B cell (primary cell): ENCODE measurements around the gene ZNF382. TPM values are rescaled to one million over a fixed set of nuclear protein-coding genes. Genes with fewer than 3 reads are reported as not detected.

ENCODE experiments used
- ATAC-seq: fragments of 200-7000 bp; cut with Tn5 transposase; one replicate; pipeline ENCODE4 v1.10.0; 2021; ENCODE audit warnings: low read depth, mild to moderate bottlenecking, moderate number of reproducible peaks, moderate library complexity
- CTCF ChIA-PET: fragments of 350-600 bp; sonication (Branson Sonifier 250); formaldehyde crosslinking; loops from one replicate; lab custom pipeline; 2021; ENCODE audit warnings: antibody characterized with exemption, inconsistent platforms; lab: Charles Lee
- POLR2A ChIA-PET: fragments of 350-600 bp; sonication (Branson Sonifier 250); formaldehyde crosslinking; loops from one replicate; lab custom pipeline; 2021; ENCODE audit warnings: antibody characterized with exemption; lab: Charles Lee
- DNase-seq: peaks from one replicate; pipeline ENCODE4 v3.0.0; 2013
- H2AFZ ChIP-seq: 2 replicates; pipeline ENCODE4 v1.6.1; 2012; ENCODE audit warnings: mild to moderate bottlenecking, low read depth, low read length; ENCODE audit not compliant: insufficient read depth, poor library complexity, severe bottlenecking
- H3K27ac ChIP-seq, 2 donors: 1 replicate in 1 of 2; 2 replicates in 1 of 2; pipeline ENCODE4 v1.5.1; 2012 to 2013; ENCODE audit warnings: low read length in 2 of 2, mild to moderate bottlenecking in 2 of 2, moderate library complexity in 1 of 2
- H3K27me3 ChIP-seq, 4 experiments: fragments of 200-600 bp in 1 of 4; sonication (generic) in 1 of 4; replicated peaks in 1 of 4; 1 replicate in 2 of 4; 2 replicates in 2 of 4; pipeline versions ENCODE4 v1.6.1 to v1.7.0; 2013 to 2016; ENCODE audit warnings: low read length in 3 of 4, mild to moderate bottlenecking in 2 of 4, mixed read lengths in 1 of 4, moderate library complexity in 1 of 4; ENCODE audit not compliant: insufficient read depth in 4 of 4, control insufficient read depth in 3 of 4; ENCODE audit errors: control extremely low read depth in 1 of 4
- H3K36me3 ChIP-seq, 2 experiments: replicated peaks in 1 of 2; 1 replicate in 1 of 2; 2 replicates in 1 of 2; pipeline versions ENCODE4 v1.6.1 to v1.7.1; 2013; ENCODE audit warnings: low read length in 1 of 2; ENCODE audit not compliant: insufficient read depth in 2 of 2, control insufficient read depth in 1 of 2; ENCODE audit errors: control extremely low read depth in 1 of 2, extremely low read depth in 1 of 2
- H3K4me1 ChIP-seq, 2 donors: fragments of 200-600 bp in 1 of 2; sonication (generic) in 1 of 2; 1 replicate in 1 of 2; 2 replicates in 1 of 2; pipeline versions ENCODE4 v1.5.1 to v1.6.1; 2013 to 2017; ENCODE audit warnings: low read length in 2 of 2; ENCODE audit not compliant: control insufficient read depth in 2 of 2, insufficient read depth in 2 of 2
- H3K4me2 ChIP-seq: replicated peaks from 2 replicates; pipeline ENCODE3; 2012; ENCODE audit warnings: mild to moderate bottlenecking, low read depth, low read length; ENCODE audit not compliant: poor library complexity, severe bottlenecking
- H3K4me3 ChIP-seq, 5 experiments: fragments of 200-600 bp in 1 of 5; sonication (generic) in 1 of 5; 1 replicate in 3 of 5; 2 replicates in 2 of 5; pipeline versions ENCODE4 v1.5.1 to v1.7.0; 2011 to 2016; ENCODE audit warnings: low read length in 4 of 5, mild to moderate bottlenecking in 4 of 5, low read depth in 2 of 5, control low read depth in 1 of 5, moderate library complexity in 1 of 5; ENCODE audit not compliant: insufficient read depth in 1 of 5; ENCODE audit errors: control extremely low read depth in 1 of 5, extremely low read depth in 1 of 5
- H3K79me2 ChIP-seq: fragments of 200-600 bp; sonication (generic); one replicate; pipeline ENCODE4 v1.6.0; 2016; ENCODE audit warnings: low read length; ENCODE audit not compliant: control insufficient read depth, insufficient read depth
- H3K9ac ChIP-seq: fragments of 200-600 bp; sonication (generic); 2 replicates; pipeline ENCODE4 v1.6.1; 2017; ENCODE audit warnings: mild to moderate bottlenecking, low read length, moderate library complexity
- H3K9me3 ChIP-seq, 3 donors: one replicate each; pipeline versions ENCODE4 v1.6.1 to v1.7.1; 2013; ENCODE audit warnings: low read length in 2 of 3; ENCODE audit not compliant: control insufficient read depth in 2 of 3, insufficient read depth in 1 of 3; ENCODE audit errors: control extremely low read depth in 1 of 3
- H4K20me1 ChIP-seq: 2 replicates; pipeline ENCODE4 v1.6.0; 2012; ENCODE audit warnings: mild to moderate bottlenecking, low read length; ENCODE audit not compliant: insufficient read depth, control insufficient read depth, poor library complexity, severe bottlenecking
- H3K27ac Mint-ChIP-seq: one replicate; pipeline ENCODE4 v1.8.0; 2021; ENCODE audit warnings: mixed read lengths
- H3K27me3 Mint-ChIP-seq: one replicate; pipeline ENCODE4 v1.8.0; 2021; ENCODE audit warnings: mixed read lengths
- H3K4me1 Mint-ChIP-seq: one replicate; pipeline ENCODE4 v1.8.0; 2021; ENCODE audit warnings: mixed read lengths
- H3K4me3 Mint-ChIP-seq: one replicate; pipeline ENCODE4 v1.8.0; 2021; ENCODE audit warnings: mixed read lengths
- H3K9me3 Mint-ChIP-seq: one replicate; pipeline ENCODE4 v1.8.0; 2022; ENCODE audit warnings: mixed read lengths; ENCODE audit not compliant: insufficient read depth
- EZH2 ChIP-seq: IDR thresholded peaks from 2 replicates; pipeline ENCODE4 v1.6.1; 2012; ENCODE audit warnings: borderline replicate concordance, low read depth, mild to moderate bottlenecking, moderate library complexity, low read length; ENCODE audit not compliant: insufficient read depth, poor library complexity, severe bottlenecking
- WGBS: methylation state at CpG from one replicate; pipeline ENCODE4 v1.1.5; 2013; ENCODE audit warnings: missing lambda C conversion rate; ENCODE audit not compliant: insufficient coverage; 5-methylcytosine and 5-hydroxymethylcytosine counted together
- intact Hi-C: fragments of 100-400 bp; cut with micrococcal nuclease; formaldehyde crosslinking; loops from one replicate; pipeline ENCODE4 v1.10.0; 2022
- polyA minus RNA-seq: library from RNA; depleted of rRNA, polyadenylated mRNA; stranded (reverse); fragments of >200 nt; gene quantifications from 2 replicates; pipeline ENCODE4 v1.2.3, GENCODE V29; 2012
- polyA plus RNA-seq: library from polyadenylated mRNA; depleted of rRNA; stranded (reverse); fragments of >200 nt; gene quantifications from 2 replicates; pipeline ENCODE4 v1.2.3, GENCODE V29; 2012
- total RNA-seq, 2 donors: library from RNA; stranded (reverse); fragments of 120-200 nt in 1 of 2; gene quantifications; 1 replicate in 1 of 2; 2 replicates in 1 of 2; pipeline versions ENCODE4 v1.2.3 to v1.2.4, GENCODE V29; 2013 to 2022
- TF ChIP-seq, protein P1 (sequence below): fragments of 200-600 bp; IDR thresholded peaks from one replicate; pipeline ENCODE4 v1.8.0; 2022; ENCODE audit warnings: antibody characterized with exemption, mild to moderate bottlenecking

The ZNF382 gene
- 24.7 and 24.8 TPM in 2 replicates for total RNA-seq
- 17.9 TPM for total RNA-seq (2013)
- polyA plus RNA-seq: 5.3 and 6.2 TPM in 2 replicates
- 15.1 and 19.1 TPM in 2 replicates for polyA minus RNA-seq

DNA sequence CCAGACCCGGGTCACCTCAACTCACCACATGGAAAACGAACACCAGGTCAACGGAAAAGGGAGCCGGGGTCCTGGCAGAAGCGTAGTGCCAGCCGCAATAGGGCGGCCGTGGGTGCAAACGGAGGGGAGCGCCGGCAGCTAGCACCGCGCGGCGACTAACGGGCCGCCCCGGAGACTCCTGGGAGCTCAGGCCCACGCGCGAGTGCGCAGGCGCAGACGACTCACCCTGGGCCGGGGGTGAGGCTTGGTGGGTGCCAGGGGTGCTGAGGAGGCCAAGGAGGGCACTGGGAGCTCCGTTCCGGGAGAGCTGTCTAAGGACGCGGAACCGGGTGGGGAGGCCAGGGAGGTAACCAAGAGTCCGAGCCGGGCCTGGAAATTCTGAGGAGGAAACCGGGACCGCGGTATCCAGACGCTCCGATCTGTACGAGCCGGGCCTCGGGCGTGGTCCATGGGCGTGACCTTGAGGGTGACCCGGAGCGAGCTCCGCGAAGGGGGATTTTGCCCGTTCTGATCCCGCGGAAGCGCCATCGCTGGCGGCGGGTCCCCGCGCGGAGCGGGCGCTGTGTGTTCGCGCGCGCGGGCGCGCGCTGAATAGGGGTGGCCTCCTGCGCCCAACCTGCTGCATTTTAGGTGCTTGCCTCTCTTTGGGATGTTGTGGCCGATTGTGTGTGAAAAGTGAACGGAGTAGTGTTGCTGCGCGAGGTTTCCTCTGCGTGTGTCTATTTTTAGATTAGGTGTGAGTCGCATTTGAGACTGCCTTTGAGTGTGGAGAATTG lies at the start of gene ZNF382:
TSS of gene ZNF382 (plus strand) at position 213 of the 776 bp plus-strand sequence. CDS start 4,602 bp downstream, outside the sequence.
- H3K27me3 Mint-ChIP-seq: no peaks in the 10 kb centered on the region
- H3K27ac Mint-ChIP-seq: peak within 1 kb of the TSS; percentile 96
- intact Hi-C loops: loop anchor here (2.0 kb wide), 1 partner anchor 62 kb away; the partner anchor contains the start of gene ZNF461
- Histone ChIP-seq H3K79me2 (peaks cover 29% of the 10 kb centered on the region), H3K9ac (peak within 1 kb of the TSS; percentile 82), H3K4me3 (peak within 1 kb of the TSS; percentile 24 to 96 (median 91)), H3K36me3 (peaks cover 0 to 1% of the 10 kb centered on the region in 2 experiments), H4K20me1 (no peaks in the 10 kb centered on the region), H3K4me1 (peaks cover 12 to 16% of the 10 kb centered on the region in 2 donors), H3K9me3 (peaks cover 0 to 3% (median 0%) of the 10 kb centered on the region in 3 donors), H2AFZ (peak within 1 kb of the TSS; percentile 85), H3K4me2 (peak within 1 kb of the TSS; percentile 78), H3K27ac (peak within 1 kb of the TSS; percentile 94 to 98), H3K27me3 (no peaks in the 10 kb centered on the region)
- DNase-seq (peak; percentile 91), ATAC-seq (peak; percentile 77)
- WGBS: 3% methylated on average over 73 of the region's 73 CpGs
- H3K4me1 Mint-ChIP-seq: peaks cover 24% of the 10 kb centered on the region
- H3K9me3 Mint-ChIP-seq: no peaks in the 10 kb centered on the region
- POLR2A ChIA-PET: interaction anchor here (0.6 to 1.8 kb wide), 8 partner anchors 32 to 1176 kb away, joined by 3 to 10 read pairs (median 4); partner anchors contain the start of genes ZFP14, ZNF260, ZNF345 and ZNF529
- CTCF ChIA-PET: interaction anchor here (0.8 to 1.2 kb wide), 4 partner anchors 13 to 116 kb away, joined by 3 to 4 read pairs (median 4); partner anchors contain the start of genes ZNF260, ZNF529 and ZNF566
- H3K4me3 Mint-ChIP-seq: peak within 1 kb of the TSS; percentile 97
- TF ChIP-seq EZH2: no peak
- TF ChIP-seq, protein P1, sequence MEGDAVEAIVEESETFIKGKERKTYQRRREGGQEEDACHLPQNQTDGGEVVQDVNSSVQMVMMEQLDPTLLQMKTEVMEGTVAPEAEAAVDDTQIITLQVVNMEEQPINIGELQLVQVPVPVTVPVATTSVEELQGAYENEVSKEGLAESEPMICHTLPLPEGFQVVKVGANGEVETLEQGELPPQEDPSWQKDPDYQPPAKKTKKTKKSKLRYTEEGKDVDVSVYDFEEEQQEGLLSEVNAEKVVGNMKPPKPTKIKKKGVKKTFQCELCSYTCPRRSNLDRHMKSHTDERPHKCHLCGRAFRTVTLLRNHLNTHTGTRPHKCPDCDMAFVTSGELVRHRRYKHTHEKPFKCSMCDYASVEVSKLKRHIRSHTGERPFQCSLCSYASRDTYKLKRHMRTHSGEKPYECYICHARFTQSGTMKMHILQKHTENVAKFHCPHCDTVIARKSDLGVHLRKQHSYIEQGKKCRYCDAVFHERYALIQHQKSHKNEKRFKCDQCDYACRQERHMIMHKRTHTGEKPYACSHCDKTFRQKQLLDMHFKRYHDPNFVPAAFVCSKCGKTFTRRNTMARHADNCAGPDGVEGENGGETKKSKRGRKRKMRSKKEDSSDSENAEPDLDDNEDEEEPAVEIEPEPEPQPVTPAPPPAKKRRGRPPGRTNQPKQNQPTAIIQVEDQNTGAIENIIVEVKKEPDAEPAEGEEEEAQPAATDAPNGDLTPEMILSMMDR: no peak
